MM.1S (cell line): Measurements from ENCODE around the gene SIGLEC11.

ENCODE experiments used
- DNase-seq: peaks from one replicate; pipeline ENCODE4 v3.0.0-alpha.2; 2015
- H2AFZ ChIP-seq: fragments of 300-600 bp; sonication (generic); 2 replicates; pipeline ENCODE4 v1.6.0; 2016; ENCODE audit warnings: antibody characterized with exemption, low read length
- H3F3A ChIP-seq: fragments of 300-600 bp; sonication (generic); 2 replicates; pipeline ENCODE4 v1.6.1; 2016; ENCODE audit warnings: mild to moderate bottlenecking, antibody characterized with exemption, low read length, moderate library complexity, mixed read lengths; ENCODE audit not compliant: insufficient read depth
- H3K27ac ChIP-seq: fragments of 300-600 bp; sonication (generic); 2 replicates; pipeline ENCODE4 v1.5.1; 2016; ENCODE audit warnings: mild to moderate bottlenecking, low read length
- H3K27me3 ChIP-seq: fragments of 300-600 bp; sonication (generic); replicated peaks from 2 replicates; pipeline ENCODE4 v1.6.0; 2016; ENCODE audit warnings: low read length; ENCODE audit not compliant: insufficient read depth
- H3K36me3 ChIP-seq: fragments of 300-600 bp; sonication (generic); replicated peaks from 2 replicates; pipeline ENCODE4 v1.6.1; 2016; ENCODE audit warnings: mild to moderate bottlenecking, low read length, mixed read lengths; ENCODE audit not compliant: insufficient read depth
- H3K4me1 ChIP-seq: fragments of 300-600 bp; sonication (generic); 2 replicates; pipeline ENCODE4 v1.6.1; 2016; ENCODE audit warnings: low read length, mixed read lengths
- H3K4me2 ChIP-seq: fragments of 300-600 bp; sonication (generic); 2 replicates; pipeline ENCODE4 v1.6.0; 2016; ENCODE audit warnings: low read depth, low read length
- H3K4me3 ChIP-seq: fragments of 300-600 bp; sonication (generic); 2 replicates; pipeline ENCODE4 v1.5.1; 2016; ENCODE audit warnings: low read length, mixed read lengths
- H3K79me2 ChIP-seq: fragments of 300-600 bp; sonication (generic); 2 replicates; pipeline ENCODE4 v1.6.1; 2016; ENCODE audit warnings: mixed run types, low read length, mixed read lengths
- H3K9ac ChIP-seq: fragments of 300-600 bp; sonication (generic); 2 replicates; pipeline ENCODE4 v1.6.1; 2016; ENCODE audit warnings: low read length, mixed read lengths
- H3K9me2 ChIP-seq: fragments of 300-600 bp; sonication (generic); replicated peaks from 2 replicates; pipeline ENCODE4 v1.6.1; 2016; ENCODE audit warnings: mild to moderate bottlenecking, low read length, mixed read lengths; ENCODE audit not compliant: insufficient read depth
- H3K9me3 ChIP-seq: fragments of 300-600 bp; sonication (generic); replicated peaks from 2 replicates; pipeline ENCODE4 v1.6.1; 2016; ENCODE audit warnings: mild to moderate bottlenecking, low read length, mixed read lengths; ENCODE audit not compliant: insufficient read depth
- H4K20me1 ChIP-seq: fragments of 300-600 bp; sonication (generic); 2 replicates; pipeline ENCODE4 v1.6.1; 2016; ENCODE audit warnings: mild to moderate bottlenecking, low read length, moderate library complexity, mixed read lengths; ENCODE audit not compliant: insufficient read depth
- EZH2 ChIP-seq: fragments of 300-600 bp; sonication (generic); optimal IDR thresholded peaks from 2 replicates; pipeline ENCODE3; 2017; ENCODE audit warnings: low read depth, mild to moderate bottlenecking, antibody characterized with exemption, low read length, mixed read lengths
- EZH2phosphoT487 ChIP-seq: fragments of 300-600 bp; sonication (generic); IDR thresholded peaks from 2 replicates; pipeline ENCODE4 v1.6.1; 2018; ENCODE audit warnings: antibody characterized with exemption, low read length
- TF ChIP-seq, protein P1 (sequence below): fragments of 300-600 bp; sonication (generic); IDR thresholded peaks from 2 replicates; pipeline ENCODE4 v1.5.1; 2016; ENCODE audit warnings: antibody characterized with exemption, low read length, mixed read lengths

The SIGLEC11 gene

DNA sequence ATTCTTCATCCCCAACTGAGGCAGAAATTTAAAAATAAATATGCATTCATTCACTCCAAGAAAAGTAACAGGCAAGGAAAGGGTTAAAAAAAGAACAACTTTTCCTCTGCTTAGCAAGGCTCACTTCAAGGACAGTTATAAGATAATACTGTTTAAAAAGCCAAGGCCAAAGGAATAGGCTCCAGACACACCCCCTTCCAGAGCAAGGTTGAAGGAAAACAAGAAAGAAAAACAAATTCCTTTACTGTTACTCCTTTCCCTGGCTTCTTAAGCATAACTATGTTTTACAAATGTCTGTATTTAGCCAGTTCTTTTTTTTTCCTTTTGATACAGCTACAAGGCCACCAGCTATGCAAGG, 8.5 kb downstream of the SIGLEC11 start:
- no peak overlapping the region for H3K27ac ChIP-seq
- TF ChIP-seq, protein P1, sequence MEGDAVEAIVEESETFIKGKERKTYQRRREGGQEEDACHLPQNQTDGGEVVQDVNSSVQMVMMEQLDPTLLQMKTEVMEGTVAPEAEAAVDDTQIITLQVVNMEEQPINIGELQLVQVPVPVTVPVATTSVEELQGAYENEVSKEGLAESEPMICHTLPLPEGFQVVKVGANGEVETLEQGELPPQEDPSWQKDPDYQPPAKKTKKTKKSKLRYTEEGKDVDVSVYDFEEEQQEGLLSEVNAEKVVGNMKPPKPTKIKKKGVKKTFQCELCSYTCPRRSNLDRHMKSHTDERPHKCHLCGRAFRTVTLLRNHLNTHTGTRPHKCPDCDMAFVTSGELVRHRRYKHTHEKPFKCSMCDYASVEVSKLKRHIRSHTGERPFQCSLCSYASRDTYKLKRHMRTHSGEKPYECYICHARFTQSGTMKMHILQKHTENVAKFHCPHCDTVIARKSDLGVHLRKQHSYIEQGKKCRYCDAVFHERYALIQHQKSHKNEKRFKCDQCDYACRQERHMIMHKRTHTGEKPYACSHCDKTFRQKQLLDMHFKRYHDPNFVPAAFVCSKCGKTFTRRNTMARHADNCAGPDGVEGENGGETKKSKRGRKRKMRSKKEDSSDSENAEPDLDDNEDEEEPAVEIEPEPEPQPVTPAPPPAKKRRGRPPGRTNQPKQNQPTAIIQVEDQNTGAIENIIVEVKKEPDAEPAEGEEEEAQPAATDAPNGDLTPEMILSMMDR, result no peak
- TF ChIP-seq EZH2phosphoT487 (no peak), EZH2 (no peak)
- H4K20me1 ChIP-seq, result no peaks in the 10 kb centered on the region
- H3F3A ChIP-seq, result no peaks in the 10 kb centered on the region
- H3K79me2 ChIP-seq, result no peaks in the 10 kb centered on the region
- H2AFZ ChIP-seq, result no peak overlapping the region
- no peaks in the 10 kb centered on the region for H3K36me3 ChIP-seq
- H3K4me1 ChIP-seq, result 0 out of 2 replicates have a peak, but pooled peaks cover 8% of the 10 kb centered on the region
- H3K9ac ChIP-seq, result no peak overlapping the region
- no peaks in the 10 kb centered on the region for H3K9me2 ChIP-seq
- no peak overlapping the region for H3K4me2 ChIP-seq
- DNase-seq, result no peak
- no peaks in the 10 kb centered on the region for H3K9me3 ChIP-seq
- no peak overlapping the region for H3K4me3 ChIP-seq
- H3K27me3 ChIP-seq, result no peaks in the 10 kb centered on the region

DNA sequence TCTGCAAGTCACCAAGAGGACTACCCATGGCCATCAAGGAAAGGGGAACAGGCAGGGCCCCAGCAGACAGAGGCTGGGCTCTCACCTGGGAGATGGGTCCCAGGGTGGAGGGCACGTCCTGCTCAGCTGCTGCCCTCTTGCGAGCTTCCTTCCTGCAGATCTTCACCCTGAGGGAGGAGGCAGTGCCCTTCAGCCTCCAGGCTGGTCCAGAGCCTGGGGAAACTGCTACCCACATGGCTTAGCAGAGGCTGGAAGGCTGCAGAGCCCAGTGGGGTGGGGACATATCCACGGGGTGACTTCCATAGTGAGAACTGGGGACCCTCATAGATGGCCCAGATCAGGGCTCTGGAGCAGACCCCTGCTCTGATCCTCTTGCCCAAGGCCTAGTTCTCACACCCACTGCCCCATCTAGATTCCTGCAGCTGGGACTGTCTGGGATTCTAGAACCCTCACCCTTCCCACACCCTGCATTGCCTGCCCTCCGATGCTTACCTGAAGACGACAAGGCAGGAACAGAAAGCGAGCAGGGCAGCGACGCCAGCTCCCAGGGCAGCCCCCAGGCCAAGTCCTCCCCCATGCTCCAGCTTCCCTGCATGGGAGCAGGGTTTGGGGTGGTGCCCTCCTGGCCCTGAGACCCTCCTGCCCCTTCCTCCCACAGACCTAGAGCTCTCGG, 9.0 kb downstream of the SIGLEC11 start:
- no peak overlapping the region for H3K9ac ChIP-seq
- 0 out of 2 replicates have a peak, but pooled peaks cover 8% of the 10 kb centered on the region for H3K4me1 ChIP-seq
- no peak overlapping the region for H3K4me3 ChIP-seq
- no peaks in the 10 kb centered on the region for H3F3A ChIP-seq
- TF ChIP-seq, protein P1, result no peak
- TF ChIP-seq EZH2, result no peak
- TF ChIP-seq EZH2phosphoT487, result no peak
- H3K79me2 ChIP-seq, result no peaks in the 10 kb centered on the region
- H3K9me2 ChIP-seq, result no peaks in the 10 kb centered on the region
- no peaks in the 10 kb centered on the region for H3K9me3 ChIP-seq
- DNase-seq, result no peak
- H3K27ac ChIP-seq, result no peak overlapping the region
- no peaks in the 10 kb centered on the region for H3K36me3 ChIP-seq
- H2AFZ ChIP-seq, result no peak overlapping the region
- no peaks in the 10 kb centered on the region for H3K27me3 ChIP-seq
- H4K20me1 ChIP-seq, result no peaks in the 10 kb centered on the region
- H3K4me2 ChIP-seq, result no peak overlapping the region

DNA sequence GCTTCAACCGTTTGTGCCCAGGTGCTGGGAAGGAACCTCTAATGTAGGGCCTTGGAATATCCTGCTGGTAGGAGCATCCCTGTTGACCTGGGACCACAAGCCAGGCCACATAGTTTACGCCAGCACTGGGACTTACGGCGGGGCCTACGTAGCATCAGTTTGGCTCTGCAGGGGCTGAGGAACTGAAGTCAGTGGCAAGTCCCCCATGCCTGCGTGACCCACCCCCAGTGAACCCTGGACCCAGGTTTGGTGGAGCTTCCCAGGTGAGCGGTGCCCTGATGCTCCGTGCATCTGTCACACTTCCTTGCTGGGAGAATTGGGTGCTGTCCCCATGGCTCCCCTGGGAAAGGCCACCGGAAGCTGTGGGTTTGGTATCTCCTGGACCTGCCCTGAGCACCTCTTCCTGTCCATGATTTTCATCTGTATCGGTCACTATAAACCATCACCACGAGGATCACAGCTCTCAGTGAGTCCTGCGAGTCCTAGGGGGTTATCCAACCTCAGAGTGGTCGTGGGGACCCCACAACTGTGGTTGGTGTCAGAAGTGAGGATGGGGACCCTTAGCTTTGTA, 9.9 kb downstream of the SIGLEC11 start:
- H3K4me3 ChIP-seq, result no peak overlapping the region
- H3K4me2 ChIP-seq, result no peak overlapping the region
- no peak overlapping the region for H2AFZ ChIP-seq
- H3K9me2 ChIP-seq, result no peaks in the 10 kb centered on the region
- TF ChIP-seq, protein P1, result no peak
- TF ChIP-seq EZH2 (no peak), EZH2phosphoT487 (no peak)
- no peak overlapping the region for H3K9ac ChIP-seq
- H3F3A ChIP-seq, result no peaks in the 10 kb centered on the region
- H4K20me1 ChIP-seq, result no peaks in the 10 kb centered on the region
- no peak overlapping the region for H3K27ac ChIP-seq
- no peaks in the 10 kb centered on the region for H3K27me3 ChIP-seq
- no peaks in the 10 kb centered on the region for H3K9me3 ChIP-seq
- no peaks in the 10 kb centered on the region for H3K79me2 ChIP-seq
- DNase-seq, result no peak
- H3K36me3 ChIP-seq, result no peaks in the 10 kb centered on the region
- 0 out of 2 replicates have a peak, but pooled peaks cover 8% of the 10 kb centered on the region for H3K4me1 ChIP-seq
